ENCODE data around the gene TIGD3. TPM values are rescaled to one million over a fixed set of nuclear protein-coding genes. Genes with fewer than 3 reads are reported as not detected.

Gene TIGD3
- total and polyA plus RNA-seq, 2 of the 13 experiments (the other 11 are each of a cell fraction or from before 2014, with no cell fraction given), result 0.49 to 4.9 TPM

DNA sequence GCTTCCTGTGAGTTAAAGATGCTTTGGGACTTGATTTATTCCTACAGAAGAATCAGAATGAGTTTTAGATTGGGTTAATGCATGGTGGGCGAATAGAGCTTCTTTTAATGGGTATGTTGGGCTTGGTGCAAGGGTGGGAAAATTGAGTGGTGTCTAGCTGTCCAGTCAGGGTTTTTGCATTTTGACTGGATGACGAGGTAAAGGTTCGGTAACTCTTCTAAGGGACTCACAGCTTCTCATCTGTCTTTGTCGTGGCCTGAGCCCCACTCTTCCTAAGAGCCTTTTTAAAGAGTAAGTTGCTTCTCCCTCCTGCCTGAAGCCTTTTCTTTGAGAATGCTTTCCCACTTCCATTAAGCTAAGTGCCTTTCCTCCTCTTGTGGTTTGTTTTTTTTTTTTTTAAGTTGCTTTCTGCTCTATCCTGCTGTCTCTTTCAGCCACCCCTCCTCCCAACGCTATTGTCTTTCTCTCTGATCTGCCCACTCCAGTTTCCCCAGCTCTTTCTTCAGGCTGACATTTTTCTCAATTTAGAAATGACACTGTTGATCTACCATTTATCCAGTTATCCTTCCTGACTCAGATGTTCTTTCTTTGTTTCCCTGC lies 19.8 kb upstream of the TIGD3 start:
- Histone ChIP-seq H3K4me3 (replicated peaks in 1 of 3; ENCODE audit: insufficient read depth in 1 of 3, low read depth in 2 of 3, low read length in 3 of 3) (peak overlapping the region; percentile 86 to 99 (median 98)), H2AFZ (ENCODE audit: low read length) (no peak overlapping the region), H3K27ac (ENCODE audit: extremely low read length, insufficient read depth, low read length) (peak overlapping the region; percentile 74), H3K9me3 (ENCODE audit: low read length) (no peaks in the 10 kb centered on the region), H3K27me3 (ENCODE audit: control insufficient read depth in 1 of 2, insufficient read depth in 2 of 2, low read length in 2 of 2) (no peaks in the 10 kb centered on the region; a peak in 1 of 5 replicates), H3K36me3 (replicated peaks in 1 of 2; ENCODE audit: control insufficient read depth in 1 of 2, insufficient read depth in 2 of 2, low read length in 2 of 2) (peaks cover 2 to 5% of the 10 kb centered on the region in 2 experiments; a peak in 3 of 5 replicates), H3K79me2 (ENCODE audit: insufficient read depth, low read length) (peaks cover 46% of the 10 kb centered on the region), H4K20me1 (ENCODE audit: insufficient read depth, low read length) (no peaks in the 10 kb centered on the region), H3K9ac (ENCODE audit: insufficient read depth, low read depth, low read length) (peak overlapping the region; percentile 93), H3K4me1 (ENCODE audit: insufficient read depth, low read length) (peaks cover 20% of the 10 kb centered on the region), H3K4me2 (ENCODE audit: low read depth, low read length) (peak overlapping the region; percentile 86)
- WGBS (ENCODE audit: low lambda C conversion rate), result 0% methylated on average over 5 of the region's 5 CpGs
- FAIRE-seq (no peak), ATAC-seq (no peak), DNase-seq (ENCODE audit: low spot score) (no peak)
- intact Hi-C loops (cut with micrococcal nuclease; ENCODE audit: unreplicated experiment), result no loop called here
- ChIA-PET POLR2A (interaction anchor here (0.7 to 7.3 kb wide), 10 partner anchors 19 to 173 kb away, joined by 3 to 87 read pairs (median 13); partner anchors contain the start of genes CDC42EP2, MALAT1 and POLA2), CTCF (ENCODE audit: low intra/inter-chr PET ratio, low total read pairs) (no interaction called here)
- in situ Hi-C loops (cut with HindIII; ENCODE audit: extremely low pct_ligation_motif_present, low pct_unique_long_range_greater_than_20kb), result no loop called here
- no TSS peak for BruUV-seq (replicated peaks)
- TF ChIP-seq, protein P1, sequence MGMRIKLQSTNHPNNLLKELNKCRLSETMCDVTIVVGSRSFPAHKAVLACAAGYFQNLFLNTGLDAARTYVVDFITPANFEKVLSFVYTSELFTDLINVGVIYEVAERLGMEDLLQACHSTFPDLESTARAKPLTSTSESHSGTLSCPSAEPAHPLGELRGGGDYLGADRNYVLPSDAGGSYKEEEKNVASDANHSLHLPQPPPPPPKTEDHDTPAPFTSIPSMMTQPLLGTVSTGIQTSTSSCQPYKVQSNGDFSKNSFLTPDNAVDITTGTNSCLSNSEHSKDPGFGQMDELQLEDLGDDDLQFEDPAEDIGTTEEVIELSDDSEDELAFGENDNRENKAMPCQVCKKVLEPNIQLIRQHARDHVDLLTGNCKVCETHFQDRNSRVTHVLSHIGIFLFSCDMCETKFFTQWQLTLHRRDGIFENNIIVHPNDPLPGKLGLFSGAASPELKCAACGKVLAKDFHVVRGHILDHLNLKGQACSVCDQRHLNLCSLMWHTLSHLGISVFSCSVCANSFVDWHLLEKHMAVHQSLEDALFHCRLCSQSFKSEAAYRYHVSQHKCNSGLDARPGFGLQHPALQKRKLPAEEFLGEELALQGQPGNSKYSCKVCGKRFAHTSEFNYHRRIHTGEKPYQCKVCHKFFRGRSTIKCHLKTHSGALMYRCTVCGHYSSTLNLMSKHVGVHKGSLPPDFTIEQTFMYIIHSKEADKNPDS (CRISPR knock-in tag; IDR thresholded peaks at IDR 0.05), result no peak
- TF ChIP-seq ZBTB1 (CRISPR knock-in tag; IDR thresholded peaks at IDR 0.05; ENCODE audit: borderline replicate concordance) (no peak), HNRNPUL1 (IDR thresholded peaks at IDR 0.05; ENCODE audit: low read depth, low read length) (no peak), XBP1 (CRISPR knock-in tag; IDR thresholded peaks at IDR 0.05) (no peak), ZNF333 (CRISPR knock-in tag; IDR thresholded peaks at IDR 0.05; ENCODE audit: borderline replicate concordance) (no peak), POLR2AphosphoS2 (IDR thresholded peaks at IDR 0.05; ENCODE audit: low read depth, low read length) (no peak), SNRNP70 (IDR thresholded peaks at IDR 0.05; ENCODE audit: low read depth, low read length) (no peak), NFYC (CRISPR knock-in tag; IDR thresholded peaks at IDR 0.05) (no peak)
- TF ChIP-seq, protein P2, sequence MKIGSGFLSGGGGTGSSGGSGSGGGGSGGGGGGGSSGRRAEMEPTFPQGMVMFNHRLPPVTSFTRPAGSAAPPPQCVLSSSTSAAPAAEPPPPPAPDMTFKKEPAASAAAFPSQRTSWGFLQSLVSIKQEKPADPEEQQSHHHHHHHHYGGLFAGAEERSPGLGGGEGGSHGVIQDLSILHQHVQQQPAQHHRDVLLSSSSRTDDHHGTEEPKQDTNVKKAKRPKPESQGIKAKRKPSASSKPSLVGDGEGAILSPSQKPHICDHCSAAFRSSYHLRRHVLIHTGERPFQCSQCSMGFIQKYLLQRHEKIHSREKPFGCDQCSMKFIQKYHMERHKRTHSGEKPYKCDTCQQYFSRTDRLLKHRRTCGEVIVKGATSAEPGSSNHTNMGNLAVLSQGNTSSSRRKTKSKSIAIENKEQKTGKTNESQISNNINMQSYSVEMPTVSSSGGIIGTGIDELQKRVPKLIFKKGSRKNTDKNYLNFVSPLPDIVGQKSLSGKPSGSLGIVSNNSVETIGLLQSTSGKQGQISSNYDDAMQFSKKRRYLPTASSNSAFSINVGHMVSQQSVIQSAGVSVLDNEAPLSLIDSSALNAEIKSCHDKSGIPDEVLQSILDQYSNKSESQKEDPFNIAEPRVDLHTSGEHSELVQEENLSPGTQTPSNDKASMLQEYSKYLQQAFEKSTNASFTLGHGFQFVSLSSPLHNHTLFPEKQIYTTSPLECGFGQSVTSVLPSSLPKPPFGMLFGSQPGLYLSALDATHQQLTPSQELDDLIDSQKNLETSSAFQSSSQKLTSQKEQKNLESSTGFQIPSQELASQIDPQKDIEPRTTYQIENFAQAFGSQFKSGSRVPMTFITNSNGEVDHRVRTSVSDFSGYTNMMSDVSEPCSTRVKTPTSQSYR (CRISPR knock-in tag; IDR thresholded peaks at IDR 0.05; ENCODE audit: borderline replicate concordance), result no peak
- TF ChIP-seq, protein P3, sequence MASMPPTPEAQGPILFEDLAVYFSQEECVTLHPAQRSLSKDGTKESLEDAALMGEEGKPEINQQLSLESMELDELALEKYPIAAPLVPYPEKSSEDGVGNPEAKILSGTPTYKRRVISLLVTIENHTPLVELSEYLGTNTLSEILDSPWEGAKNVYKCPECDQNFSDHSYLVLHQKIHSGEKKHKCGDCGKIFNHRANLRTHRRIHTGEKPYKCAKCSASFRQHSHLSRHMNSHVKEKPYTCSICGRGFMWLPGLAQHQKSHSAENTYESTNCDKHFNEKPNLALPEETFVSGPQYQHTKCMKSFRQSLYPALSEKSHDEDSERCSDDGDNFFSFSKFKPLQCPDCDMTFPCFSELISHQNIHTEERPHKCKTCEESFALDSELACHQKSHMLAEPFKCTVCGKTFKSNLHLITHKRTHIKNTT (CRISPR knock-in tag; IDR thresholded peaks at IDR 0.05), result no peak
- TF ChIP-seq, protein P4, sequence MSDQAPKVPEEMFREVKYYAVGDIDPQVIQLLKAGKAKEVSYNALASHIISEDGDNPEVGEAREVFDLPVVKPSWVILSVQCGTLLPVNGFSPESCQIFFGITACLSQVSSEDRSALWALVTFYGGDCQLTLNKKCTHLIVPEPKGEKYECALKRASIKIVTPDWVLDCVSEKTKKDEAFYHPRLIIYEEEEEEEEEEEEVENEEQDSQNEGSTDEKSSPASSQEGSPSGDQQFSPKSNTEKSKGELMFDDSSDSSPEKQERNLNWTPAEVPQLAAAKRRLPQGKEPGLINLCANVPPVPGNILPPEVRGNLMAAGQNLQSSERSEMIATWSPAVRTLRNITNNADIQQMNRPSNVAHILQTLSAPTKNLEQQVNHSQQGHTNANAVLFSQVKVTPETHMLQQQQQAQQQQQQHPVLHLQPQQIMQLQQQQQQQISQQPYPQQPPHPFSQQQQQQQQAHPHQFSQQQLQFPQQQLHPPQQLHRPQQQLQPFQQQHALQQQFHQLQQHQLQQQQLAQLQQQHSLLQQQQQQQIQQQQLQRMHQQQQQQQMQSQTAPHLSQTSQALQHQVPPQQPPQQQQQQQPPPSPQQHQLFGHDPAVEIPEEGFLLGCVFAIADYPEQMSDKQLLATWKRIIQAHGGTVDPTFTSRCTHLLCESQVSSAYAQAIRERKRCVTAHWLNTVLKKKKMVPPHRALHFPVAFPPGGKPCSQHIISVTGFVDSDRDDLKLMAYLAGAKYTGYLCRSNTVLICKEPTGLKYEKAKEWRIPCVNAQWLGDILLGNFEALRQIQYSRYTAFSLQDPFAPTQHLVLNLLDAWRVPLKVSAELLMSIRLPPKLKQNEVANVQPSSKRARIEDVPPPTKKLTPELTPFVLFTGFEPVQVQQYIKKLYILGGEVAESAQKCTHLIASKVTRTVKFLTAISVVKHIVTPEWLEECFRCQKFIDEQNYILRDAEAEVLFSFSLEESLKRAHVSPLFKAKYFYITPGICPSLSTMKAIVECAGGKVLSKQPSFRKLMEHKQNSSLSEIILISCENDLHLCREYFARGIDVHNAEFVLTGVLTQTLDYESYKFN (CRISPR knock-in tag; conservative IDR thresholded peaks at IDR 0.05), result no peak
